ENCODE data around the gene TGM3.

The TGM3 gene

GRCh38 chr20:2285613-2286012, 10.2 kb upstream of the TGM3 start:
- DNase-seq, result no peak

- no peak for DNase-seq
Observed at GRCh38 chr20:2287504-2287903, 8.3 kb upstream of the TGM3 start.

GRCh38 chr20:2289475-2289874, 6.3 kb upstream of the TGM3 start:
- no peak for DNase-seq

GRCh38 chr20:2290486-2290885, 5.3 kb upstream of the TGM3 start:
- DNase-seq, result no peak

- DNase-seq, result no peak
Observed at GRCh38 chr20:2292416-2293110, 3.2 kb upstream of the TGM3 start.

- no peak for DNase-seq
Observed at GRCh38 chr20:2293486-2293885, 2.3 kb upstream of the TGM3 start.

- no peak for DNase-seq
Observed at GRCh38 chr20:2293971-2294370, 1.8 kb upstream of the TGM3 start.

- DNase-seq, result no peak
Observed at GRCh38 chr20:2295286-2295685, 515 bp upstream of the TGM3 start.

GRCh38 chr20:2296524-2297356, 939 bp downstream of the TGM3 start:
- DNase-seq, result no peak

- DNase-seq, result peak; percentile 42
Observed at GRCh38 chr20:2297357-2297728, 1.5 kb downstream of the TGM3 start.

GRCh38 chr20:2298116-2298515, 2.3 kb downstream of the TGM3 start:
- DNase-seq, result no peak

GRCh38 chr20:2298701-2299100, 2.9 kb downstream of the TGM3 start:
- no peak for DNase-seq

GRCh38 chr20:2299301-2299700, 3.5 kb downstream of the TGM3 start:
- DNase-seq, result no peak

- DNase-seq, result no peak
Observed at GRCh38 chr20:2300002-2300401, 4.2 kb downstream of the TGM3 start.

GRCh38 chr20:2300420-2300819, 4.6 kb downstream of the TGM3 start:
- DNase-seq, result no peak

GRCh38 chr20:2301164-2301622, 5.4 kb downstream of the TGM3 start:
- DNase-seq, result peak; percentile 2

- no peak for DNase-seq
Observed at GRCh38 chr20:2302384-2303060, 6.7 kb downstream of the TGM3 start.

GRCh38 chr20:2303673-2304072, 7.9 kb downstream of the TGM3 start:
- no peak for DNase-seq

GRCh38 chr20:2304180-2304579, 8.4 kb downstream of the TGM3 start:
- no peak for DNase-seq

GRCh38 chr20:2305029-2305428, 9.2 kb downstream of the TGM3 start:
- no peak for DNase-seq

- no peak for DNase-seq
Observed at GRCh38 chr20:2305479-2305878, 9.7 kb downstream of the TGM3 start.

- no peak for DNase-seq
Observed at GRCh38 chr20:2305946-2306345, 10.1 kb downstream of the TGM3 start.

- DNase-seq, result no peak
Observed at GRCh38 chr20:2307136-2307535, 11.3 kb downstream of the TGM3 start.

GRCh38 chr20:2311329-2311728, 15.5 kb downstream of the TGM3 start:
- DNase-seq, result no peak

Measured in fibroblast of skin of scalp (primary cell).